PC-9 (cell line): Measurements from ENCODE around the gene PRDM15.

Experiments
- EZH2 ChIP-seq: fragments of 200-600 bp; sonication (generic); IDR thresholded peaks from 2 replicates; pipeline ENCODE4 v1.8.0; 2017; ENCODE audit warnings: antibody characterized with exemption, low read depth
- TF ChIP-seq, protein P1 (sequence below): fragments of 200-600 bp; sonication (generic); conservative IDR thresholded peaks from 2 replicates; pipeline ENCODE4 v1.6.1; 2017; ENCODE audit warnings: mixed run types, antibody characterized with exemption, mild to moderate bottlenecking, moderate library complexity

DNA sequence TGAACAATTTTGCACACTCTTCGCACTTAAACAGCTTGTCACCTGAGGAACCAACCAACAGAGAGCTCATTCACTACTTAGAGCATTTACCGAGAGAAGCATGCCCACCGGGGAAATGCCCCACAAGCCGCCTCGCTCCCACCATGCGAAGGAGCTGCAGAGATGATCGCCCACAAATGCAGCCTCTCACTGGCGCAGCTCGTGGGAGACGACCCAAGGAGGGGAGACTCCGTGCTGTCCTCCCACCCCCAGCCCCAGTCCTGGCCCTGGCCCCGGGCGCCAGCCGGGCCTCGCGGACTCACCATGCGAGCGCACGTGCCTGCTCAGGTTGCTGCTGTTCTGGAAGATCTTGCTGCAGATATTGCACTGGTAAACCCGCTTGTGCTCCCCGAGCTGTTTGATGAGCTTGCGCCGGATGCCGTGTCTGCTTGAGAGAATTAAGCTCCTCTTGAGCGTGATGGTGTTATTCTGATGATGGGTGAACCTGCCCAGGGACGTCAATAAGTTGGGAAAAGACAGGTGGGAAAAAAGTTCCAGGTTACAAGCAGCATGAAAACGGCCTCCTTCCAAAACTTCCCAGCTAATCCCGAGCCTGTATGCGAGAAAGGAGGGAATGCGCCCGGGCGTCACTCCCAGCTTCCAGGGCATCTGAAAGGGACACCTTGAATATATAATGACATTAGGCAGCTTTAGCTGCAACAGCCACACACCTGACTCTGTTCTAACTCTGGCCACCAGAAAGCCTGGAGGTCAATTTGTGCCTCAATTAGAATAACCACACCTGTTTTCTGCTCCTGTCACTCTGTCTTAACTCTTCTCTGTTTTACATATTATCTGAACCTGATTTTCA, 42.8 kb downstream of the PRDM15 start:
- TF ChIP-seq, protein P1, sequence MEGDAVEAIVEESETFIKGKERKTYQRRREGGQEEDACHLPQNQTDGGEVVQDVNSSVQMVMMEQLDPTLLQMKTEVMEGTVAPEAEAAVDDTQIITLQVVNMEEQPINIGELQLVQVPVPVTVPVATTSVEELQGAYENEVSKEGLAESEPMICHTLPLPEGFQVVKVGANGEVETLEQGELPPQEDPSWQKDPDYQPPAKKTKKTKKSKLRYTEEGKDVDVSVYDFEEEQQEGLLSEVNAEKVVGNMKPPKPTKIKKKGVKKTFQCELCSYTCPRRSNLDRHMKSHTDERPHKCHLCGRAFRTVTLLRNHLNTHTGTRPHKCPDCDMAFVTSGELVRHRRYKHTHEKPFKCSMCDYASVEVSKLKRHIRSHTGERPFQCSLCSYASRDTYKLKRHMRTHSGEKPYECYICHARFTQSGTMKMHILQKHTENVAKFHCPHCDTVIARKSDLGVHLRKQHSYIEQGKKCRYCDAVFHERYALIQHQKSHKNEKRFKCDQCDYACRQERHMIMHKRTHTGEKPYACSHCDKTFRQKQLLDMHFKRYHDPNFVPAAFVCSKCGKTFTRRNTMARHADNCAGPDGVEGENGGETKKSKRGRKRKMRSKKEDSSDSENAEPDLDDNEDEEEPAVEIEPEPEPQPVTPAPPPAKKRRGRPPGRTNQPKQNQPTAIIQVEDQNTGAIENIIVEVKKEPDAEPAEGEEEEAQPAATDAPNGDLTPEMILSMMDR, result no peak
- TF ChIP-seq EZH2, result no peak
